ENCODE results near the gene WWOX.

GRCh38 chr16:79114759-79115158 is 1015.3 kb downstream of the WWOX start:
- TF ChIP-seq CTCF (IDR thresholded peaks at IDR 0.05), result no peak
- TF ChIP-seq EZH2 (IDR thresholded peaks at IDR 0.05; ENCODE audit: borderline replicate concordance, insufficient read depth, low read depth, low read length, poor library complexity, severe bottlenecking), result no peak
